GOT3 (cell line): ENCODE data around the gene CHMP6.

Experiments used
- DNase-seq: peaks from one replicate; lab custom pipeline; 2025; ENCODE audit warnings: mixed read lengths; lab: John Stamatoyannopoulos, UW

The CHMP6 gene

DNA sequence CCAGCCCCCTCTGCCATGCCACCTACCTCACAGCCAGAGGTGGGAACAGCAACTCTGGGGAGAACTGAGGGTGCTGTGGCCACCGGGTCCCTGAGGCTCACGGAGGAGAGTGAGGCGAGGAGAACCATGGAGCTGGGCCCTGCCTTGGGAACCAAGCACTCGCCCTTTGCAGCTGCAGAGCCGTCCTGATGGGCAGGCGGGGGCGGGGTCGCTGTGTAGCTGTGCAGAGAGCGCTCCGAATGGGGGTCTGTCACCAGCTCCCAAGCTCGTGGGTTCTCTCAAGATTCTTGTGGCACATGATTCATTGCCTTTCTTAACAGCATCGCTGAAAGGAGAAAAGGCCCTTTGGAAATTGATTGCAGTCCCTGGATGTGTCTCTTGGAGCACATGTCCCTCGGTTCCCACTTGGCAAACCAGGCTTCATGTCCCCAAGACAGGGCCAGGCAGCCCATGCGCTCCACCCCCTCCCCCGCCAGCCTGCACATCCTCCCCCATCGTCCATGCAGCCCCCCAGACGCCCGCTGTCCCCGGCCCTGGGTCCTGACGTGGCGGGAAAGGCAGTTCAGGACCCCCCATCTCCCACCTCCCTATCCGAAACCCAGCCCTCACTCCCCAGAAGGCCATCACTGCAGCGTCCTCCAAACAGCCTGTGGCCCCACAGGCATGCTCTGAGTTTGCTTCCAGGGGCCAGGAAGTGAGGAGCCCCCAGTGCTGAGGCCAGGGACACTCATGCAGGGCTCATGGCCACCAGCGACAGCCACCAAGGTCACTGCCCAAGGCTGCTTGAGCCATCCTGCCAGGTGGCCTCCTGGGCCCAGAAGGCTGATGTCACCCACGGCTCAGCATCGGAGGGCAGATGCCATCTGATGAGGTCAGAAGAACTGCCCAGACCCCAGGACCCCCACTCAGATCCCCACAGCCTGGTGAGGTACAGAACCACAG is 20.6 kb upstream of the CHMP6 start:
- no peak for DNase-seq

DNA sequence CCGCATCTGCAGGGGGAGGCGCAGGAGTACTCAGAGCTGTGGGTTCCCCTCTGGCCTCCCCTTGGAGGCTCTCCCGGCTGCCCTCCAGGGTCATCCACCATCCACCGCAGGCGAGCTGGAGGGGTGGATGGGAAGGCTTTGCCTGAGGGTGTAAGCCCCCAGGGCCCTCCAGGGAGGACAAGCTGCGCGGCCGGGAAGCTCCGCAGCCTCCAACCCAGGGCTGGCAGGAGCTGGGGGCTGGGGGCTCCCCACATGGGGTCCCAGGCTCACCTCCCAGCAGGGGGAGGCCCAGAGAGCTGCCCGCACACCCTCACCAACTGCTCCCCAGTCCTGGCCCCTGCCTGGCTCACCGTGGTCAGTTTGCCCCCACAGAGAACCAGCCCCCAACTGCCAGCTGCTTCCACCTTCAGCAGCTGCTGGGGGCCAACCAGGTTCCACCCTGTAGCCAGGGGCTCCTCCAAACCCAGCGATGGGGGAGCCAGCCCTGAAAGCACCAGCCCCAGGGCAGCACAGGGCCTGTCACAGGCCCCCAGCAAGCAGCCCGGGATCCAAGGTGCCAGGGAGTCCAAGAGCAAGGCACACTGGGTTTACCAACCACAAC is 19.8 kb upstream of the CHMP6 start:
- no peak for DNase-seq

DNA sequence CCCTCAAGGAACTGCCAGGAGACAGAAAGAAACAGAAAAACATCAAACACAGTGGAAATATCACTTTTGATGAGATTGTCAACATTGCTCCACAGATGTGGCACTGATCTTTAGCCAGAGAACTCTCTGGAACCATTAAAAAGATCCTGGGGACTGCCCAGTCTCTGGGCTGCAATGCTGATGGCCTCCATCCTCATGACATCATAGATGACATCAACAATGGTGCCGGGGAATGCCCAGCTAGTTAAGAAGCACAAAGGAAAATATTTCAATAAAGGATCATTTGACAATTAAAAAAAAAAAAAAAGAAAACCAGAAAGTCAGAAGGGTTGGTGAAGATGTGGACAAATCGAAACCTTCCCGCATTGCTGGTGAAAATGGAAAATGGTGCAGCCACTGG is 14.9 kb upstream of the CHMP6 start:
- DNase-seq, result no peak

DNA sequence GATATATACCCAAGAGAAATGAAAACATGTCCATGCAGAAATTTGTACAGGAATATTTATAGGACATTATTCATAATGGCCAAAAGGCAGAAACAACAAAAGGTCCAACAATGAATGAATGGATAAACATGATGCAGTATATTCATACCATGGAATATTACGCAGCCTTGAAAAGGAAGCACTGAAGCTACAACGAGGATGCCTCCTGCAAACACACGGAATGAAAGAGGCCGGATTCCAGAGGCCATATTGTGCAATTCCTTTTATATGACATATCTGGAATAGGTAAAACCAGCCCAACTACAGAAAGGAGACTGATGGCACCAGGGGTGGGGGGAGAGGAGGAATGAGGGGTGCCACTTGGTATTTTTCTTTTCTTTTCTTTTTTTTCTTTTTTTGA is 14.5 kb upstream of the CHMP6 start:
- DNase-seq, result no peak

DNA sequence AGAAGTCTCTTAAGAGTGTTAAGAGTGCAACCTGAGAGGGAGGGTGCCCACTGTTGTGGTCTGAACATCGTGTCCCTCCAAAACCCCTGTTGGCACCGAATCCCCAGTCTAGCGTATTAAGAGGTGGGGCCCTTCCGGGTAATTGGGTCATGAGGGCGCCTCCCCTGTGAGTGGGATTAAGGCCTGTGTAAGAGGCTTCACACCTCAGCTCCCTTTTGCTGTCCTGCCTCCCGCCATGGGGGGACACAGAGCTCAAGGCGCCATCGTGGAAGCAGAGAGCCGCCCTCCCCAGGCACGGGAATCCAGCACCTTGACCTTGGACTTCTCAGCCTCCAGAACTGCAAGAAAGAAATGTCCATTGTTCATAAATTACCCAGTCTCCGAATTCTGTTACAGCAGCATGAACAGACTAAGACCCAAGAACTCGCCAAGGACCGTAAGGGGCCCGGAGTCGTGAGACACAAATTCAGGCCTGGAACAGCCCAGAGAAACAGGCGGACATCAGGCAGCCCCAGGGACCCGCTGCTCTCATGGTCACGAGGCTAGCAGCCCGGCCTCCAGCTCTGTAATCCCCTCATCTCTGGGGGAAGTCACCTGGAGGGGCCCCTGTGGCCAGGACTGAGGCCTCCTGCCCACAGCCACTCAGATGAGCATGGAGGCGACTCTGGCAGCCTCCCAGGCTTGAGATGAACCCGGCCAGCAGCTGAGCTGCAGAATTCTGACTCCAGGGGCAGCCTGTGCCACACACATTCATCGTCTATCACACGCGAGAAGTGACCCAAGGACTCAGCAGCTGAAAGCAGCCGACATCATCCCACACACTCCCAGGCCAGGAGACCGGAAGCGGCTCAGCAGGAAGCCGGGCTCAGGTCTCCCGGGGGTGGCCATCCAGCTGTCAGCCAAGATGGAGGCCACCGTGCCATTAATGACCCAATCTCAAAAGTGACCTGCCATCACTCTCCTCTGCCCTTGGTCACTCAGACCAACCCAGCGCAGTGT is 12.8 kb upstream of the CHMP6 start:
- no peak for DNase-seq

DNA sequence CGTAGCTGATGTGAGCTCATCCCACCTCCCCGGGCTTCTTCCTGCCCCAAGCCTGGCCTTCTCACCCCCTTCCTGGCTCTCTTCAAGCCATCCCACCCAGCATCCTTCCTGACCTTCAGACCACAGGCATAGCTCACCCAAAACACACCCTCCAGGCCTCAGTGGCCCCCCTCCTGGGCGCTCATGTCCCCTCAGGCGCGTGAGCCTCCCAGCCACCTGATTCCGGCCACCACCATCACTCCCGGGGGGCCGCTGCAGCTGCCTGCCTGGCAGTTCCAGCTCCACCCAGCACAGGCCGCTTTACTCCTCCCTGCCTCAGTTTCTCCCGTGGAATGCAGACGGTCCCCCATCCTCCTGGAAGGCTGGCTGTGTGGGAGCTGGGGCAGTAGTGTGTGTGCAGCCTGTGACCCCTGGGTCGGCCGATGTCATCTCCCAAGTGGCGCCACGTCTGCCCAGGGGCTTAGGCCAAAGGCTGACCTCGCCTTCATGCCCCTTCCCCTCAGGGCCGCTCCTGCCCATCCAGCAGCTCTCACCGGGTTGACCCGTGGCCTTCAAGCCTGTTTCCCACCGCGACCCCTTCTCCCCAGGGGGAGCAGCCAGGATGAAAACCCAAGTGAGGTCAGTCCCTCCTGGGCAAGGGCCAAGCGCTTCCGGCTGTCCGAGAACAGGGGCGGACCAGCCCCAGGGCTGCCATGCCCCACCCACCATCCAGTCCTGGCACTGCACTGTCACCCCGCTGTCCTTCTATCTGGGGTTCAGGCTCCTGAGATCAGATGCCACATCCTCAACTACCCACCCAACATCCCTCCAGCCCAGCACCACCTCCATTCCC is 11.9 kb upstream of the CHMP6 start:
- no peak for DNase-seq

DNA sequence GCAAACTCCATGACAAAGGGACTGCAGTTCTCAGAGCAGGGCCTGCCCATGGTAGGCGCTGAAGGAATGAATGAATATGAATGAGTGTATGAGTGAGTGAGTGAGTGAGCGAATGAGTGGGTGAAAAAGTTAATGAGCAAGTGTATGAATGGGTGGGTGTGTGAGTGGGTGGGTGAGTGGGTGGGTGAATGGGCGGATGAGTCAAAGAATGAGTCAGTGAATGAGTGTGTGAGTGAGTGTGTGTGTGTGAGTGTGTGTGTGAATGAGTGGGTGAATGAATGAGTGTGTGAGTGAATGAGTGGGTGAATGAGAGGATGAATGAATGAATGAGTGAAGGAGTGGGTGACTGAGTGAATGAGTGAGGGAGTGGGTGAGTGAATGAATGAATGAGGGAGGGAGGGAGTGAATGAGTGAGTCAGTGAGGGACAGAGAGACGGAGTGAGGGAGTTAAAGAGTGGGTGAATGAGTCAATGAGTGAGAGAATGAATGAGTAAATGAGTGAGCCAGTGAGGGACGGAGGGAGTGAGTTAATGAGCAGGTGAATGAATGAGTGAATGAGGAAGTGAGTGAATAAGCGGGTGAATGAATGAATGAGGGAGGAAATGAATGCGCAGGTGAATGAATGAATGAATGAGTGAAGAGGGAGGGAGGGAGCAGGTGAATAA is 11.1 kb upstream of the CHMP6 start:
- no peak for DNase-seq

DNA sequence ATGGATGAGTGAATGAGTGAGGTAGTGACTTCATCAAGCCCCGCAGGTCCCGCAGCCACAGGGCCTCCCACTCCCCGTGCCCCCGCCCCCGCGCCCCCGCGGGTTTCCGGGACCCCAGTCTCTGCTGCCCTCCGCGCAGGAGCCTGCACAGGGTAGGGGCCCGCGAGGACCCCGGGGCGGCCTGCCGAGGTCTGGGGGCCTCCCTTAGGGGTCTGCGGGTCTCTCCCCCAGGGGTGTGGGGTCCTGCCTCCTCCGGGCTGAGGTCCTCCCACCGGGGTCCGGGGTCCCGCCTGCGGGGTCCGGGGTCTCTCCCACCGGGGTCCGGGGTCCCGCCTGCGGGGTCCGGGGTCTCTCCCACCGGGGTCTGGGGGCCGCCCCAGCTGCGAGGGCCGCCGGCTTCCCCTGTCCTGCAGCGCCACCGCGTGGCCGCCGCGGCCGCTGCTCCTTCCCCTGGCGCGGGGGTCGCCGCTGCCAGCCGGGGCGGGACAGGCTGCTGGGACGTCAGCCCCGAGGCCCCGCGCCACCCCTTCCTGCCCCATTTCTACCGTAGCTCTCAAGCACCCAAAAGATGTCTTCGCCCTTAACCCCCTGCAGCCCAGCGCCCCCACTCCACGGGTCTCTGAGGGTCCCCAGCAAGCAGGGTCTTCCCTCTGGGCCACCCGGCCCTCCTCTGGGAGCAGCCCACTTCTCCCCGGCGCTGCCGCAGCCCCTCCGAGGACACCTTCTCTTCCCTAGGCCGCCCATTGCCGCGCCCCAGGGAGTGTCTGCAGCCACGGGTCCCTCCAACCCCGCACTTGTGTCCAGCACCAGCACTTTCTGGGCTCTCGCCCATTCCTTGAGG is 10.4 kb upstream of the CHMP6 start:
- DNase-seq, result no peak

DNA sequence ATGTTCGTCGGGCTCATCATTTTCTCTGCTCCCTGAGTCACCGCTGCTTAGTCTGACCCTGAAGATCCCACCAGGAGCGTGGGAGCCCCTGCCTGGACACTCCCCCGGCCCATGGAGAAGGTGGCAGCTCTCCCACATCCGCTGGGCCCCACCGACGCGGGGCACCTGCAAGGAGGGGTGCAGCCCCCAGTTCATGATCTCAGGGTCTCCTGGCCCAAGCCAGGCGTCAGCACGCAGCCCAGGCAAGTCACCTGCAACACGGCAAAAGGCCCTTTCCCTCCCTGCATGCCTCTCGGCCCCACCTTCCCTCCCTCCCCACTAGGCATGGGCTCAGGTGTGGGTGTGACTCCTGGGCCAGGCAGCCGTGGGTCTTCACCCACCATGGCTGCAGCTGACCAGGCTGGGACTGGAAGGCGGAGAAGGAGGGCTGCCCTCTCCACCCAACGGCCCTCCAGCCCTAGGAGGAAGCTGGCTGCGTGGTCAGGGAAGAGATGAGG is 9.7 kb upstream of the CHMP6 start:
- no peak for DNase-seq

DNA sequence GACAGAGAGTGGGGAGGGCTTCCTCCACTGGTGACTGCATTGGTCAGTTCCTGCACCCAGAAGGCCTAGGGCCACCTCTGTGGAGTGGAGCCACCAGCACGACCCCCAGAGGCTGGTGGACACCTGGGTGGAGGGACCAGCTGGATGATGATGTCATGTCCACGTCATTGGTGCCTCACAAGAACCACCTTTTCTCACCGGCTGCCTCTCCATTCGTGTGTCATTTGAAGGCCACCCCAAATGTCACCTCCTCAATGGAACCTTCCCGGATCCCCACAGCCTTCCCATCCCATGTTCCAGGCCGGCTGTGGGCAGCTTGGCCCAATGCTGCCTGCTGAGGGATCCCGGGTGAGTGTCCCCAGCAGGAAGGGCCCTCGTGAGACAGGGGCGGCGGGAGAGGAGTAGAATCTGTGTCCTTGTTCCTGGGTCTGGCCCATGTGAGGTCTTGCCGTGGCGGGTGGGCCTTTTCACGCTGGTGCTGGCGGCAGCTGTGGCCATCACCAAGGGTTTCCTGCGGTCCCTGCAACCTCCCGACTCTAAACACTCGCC is 9.1 kb upstream of the CHMP6 start:
- DNase-seq, result no peak

DNA sequence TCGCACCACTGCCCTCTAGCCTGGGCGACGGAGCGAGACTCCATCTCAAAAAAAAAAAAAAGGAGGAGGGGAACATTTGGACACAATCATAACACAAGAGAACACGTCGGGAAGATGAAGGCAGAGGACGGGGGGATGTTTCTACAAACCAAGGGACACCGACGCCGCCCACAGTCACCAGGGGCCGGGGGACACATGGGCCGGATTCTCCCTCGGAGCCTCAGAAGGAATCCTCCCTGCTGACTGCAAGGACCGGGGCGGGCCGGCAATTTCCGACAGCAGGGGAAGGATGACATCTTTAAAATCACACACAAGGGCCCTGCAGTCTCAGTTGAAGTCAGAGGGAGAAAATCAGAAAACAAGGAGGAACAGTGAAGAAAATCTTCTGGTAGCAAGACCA is 8.1 kb upstream of the CHMP6 start:
- DNase-seq, result no peak

DNA sequence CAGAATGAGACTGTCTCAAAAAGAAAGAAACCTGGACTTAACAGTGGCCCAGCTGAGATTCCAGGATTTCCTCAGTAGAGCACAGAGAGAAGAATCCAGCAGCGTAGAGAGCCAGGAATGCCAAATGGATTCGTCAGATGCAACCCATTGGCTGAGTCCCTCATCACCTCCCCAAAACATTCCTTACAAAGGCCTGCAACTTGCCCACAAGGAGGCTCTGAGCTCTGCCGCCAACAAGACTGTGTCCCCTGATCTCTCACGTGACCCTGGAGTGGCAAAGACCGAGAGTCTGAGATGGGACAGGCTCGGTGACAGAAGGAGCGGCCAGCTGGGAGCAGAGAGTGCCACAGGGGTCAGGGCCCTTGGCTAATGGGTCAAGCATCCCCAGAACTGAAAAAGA is 6.9 kb upstream of the CHMP6 start:
- no peak for DNase-seq

DNA sequence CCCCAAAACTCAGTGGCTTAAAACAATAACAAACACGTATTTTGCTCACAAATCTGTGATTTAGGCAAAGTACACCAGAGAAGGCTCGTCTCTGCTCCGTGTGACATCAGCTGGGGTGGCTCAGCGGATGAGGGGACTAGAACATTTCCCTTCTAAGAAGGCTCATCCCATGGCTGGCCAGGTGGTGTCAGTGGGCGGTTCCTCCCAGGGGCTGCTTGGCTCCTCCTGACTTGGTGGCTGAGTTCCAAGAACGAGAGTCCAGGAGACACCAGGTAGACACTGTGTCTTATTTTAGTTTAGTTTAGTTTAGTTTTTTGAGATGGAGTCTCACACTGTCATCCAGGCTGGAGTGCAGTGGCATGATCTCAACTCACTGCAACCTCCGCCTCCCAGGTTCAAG is 5.6 kb upstream of the CHMP6 start:
- no peak for DNase-seq

DNA sequence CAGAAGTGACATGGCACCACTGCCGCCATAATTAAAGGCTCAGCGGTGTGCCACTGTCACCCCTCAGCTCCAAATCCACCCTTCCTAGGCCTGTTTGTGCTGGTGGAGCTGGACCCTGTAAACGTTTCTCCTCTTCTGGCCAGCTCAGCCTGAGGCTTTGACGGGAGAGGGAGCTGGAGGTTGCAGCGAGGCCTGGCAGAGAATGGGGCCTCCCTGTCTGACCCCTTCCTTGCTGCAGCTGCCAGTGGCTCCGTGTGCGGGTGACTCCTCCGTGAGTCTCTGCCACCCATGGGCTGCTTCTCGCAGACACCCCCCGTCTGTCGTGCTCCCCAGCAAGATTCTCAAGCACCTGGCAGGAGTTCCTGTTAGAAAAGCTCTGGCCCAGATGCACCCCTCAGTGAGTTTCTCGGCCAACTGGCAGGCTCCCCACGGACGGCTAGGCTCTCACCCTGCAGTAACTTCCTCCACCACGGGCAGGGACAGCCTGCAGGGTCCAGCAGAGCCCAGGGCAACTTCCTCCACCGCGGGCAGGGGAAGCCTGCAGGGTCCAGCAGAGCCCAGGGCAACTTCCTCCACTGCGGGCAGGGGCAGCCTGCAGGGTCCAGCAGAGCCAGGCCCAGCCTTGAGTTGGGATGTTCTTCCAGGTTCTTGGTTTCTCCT is 4.7 kb upstream of the CHMP6 start:
- no peak for DNase-seq

DNA sequence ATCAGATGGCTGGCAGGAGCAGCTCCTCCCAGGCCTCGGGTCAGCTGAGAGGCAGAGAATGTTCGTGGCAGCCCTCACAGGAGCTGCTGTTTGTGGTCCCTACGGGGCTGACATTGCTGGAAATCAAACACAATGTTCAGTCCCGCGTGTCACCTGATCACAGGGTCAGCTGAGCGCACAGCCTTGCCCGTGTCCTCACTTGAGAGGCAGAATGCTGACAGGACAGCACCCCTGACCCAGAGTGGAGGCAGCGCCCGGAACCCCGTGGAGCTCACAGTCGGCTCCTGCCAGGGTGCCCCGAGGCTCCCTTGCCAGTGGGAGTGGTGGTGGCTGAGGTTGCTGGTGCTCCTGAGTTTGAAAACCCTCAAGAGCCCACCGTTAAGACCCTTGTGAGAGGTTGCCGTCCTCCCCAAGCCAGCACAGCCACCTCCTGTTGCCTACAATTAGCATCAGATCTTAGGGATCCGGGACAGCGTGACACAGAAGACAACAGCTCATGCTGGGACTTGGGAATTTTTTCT is 3.6 kb upstream of the CHMP6 start:
- DNase-seq, result no peak

DNA sequence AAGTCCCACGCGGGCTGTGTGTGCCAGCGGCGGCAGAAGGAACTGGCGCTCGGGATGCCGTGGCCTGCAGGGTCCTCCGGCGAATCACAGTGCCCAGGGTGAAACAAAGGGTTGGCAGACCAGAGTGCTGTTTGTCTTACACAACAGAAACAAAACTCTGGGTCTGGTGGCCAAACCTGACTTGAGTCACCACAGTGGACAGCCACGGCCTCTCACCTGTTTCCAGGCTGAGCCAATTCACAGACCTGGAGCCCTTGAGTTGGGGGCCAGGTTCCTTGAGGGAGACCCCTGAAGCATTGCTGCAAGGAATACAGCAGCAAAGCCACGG is 2.1 kb upstream of the CHMP6 start:
- no peak for DNase-seq

DNA sequence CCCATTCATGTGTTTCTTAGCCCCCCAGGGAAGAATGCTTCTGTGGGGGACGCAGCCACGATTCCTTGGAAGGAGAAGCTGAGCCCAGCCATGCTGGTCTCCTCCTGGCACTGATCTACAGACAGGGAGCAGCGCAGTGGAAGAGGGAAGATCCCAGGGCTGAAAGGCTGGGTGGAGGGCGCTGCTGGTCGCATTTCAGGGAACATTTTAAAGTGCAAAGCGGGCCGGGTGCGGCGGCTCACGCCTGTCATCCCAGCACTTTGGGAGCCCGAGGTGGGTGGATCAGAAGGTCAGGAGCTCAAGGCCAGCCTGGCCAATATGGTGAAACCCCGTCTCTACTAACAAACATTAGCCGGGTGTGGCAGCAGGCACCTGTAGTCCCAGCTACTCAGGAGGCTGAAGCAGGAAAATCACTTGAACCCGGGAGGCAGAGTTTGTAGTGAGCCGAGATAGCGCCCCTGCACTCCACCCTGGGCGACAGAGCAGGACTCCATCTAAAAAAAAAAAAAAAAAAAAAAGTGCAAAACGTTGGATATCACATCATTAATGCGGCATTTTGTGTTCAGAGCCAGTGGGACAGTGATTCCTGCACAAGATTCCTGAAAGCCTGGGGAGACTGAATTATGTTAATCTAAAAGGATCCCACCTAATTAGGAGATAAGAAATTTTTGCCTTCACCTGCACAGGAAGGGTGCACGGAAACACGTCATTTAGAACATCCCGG is 558 bp upstream of the CHMP6 start:
- no peak for DNase-seq
